ENCODE data around the gene LRSAM1.

Gene LRSAM1

GRCh38 chr9:127450830-127451607 is at the start of gene LRSAM1, which contains the start of gene RPL12:
Gene LRSAM1 (plus strand): TSS chr9:127451510. CDS start chr9:127454528, 3,018 bp downstream.
Gene RPL12 (minus strand): TSS chr9:127451406. CDS start chr9:127451317, 89 bp downstream.
- DNase-seq, result peak; percentile 96

- DNase-seq, result no peak
Measured at GRCh38 chr9:127402401-127403090, 48.8 kb upstream of the LRSAM1 start.

GRCh38 chr9:127403507-127404192 is 47.7 kb upstream of the LRSAM1 start:
- no peak for DNase-seq

DNA sequence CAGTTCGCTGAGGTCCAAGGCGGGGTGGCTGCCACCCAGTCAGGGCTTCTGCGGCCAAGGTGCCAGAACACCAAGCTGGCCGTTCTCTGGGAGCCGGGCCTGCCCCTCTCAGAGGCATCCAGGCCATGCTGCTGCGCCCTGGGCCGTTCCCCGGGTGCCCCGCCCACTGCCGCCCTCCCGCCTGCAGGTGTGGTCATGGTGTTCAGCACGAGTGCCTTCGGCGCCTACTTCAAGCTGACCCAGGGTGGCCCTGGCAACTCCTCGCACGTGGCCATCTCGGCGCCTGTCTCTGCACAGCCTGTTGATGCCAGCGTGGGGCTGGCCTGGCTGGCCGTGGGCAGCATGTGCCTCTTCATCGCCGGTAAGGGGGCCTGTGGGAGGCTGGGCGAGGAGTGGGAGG is 46.7 kb upstream of the LRSAM1 start:
- DNase-seq, result no peak

- no peak for DNase-seq
Measured at GRCh38 chr9:127405344-127406125, 45.8 kb upstream of the LRSAM1 start.

- DNase-seq, result no peak
Measured at GRCh38 chr9:127406799-127407491, 44.4 kb upstream of the LRSAM1 start.

GRCh38 chr9:127407492-127407843 is 43.8 kb upstream of the LRSAM1 start:
- DNase-seq, result no peak

- peak; percentile 18 for DNase-seq
Measured at GRCh38 chr9:127411122-127411521, 40.2 kb upstream of the LRSAM1 start.

DNA sequence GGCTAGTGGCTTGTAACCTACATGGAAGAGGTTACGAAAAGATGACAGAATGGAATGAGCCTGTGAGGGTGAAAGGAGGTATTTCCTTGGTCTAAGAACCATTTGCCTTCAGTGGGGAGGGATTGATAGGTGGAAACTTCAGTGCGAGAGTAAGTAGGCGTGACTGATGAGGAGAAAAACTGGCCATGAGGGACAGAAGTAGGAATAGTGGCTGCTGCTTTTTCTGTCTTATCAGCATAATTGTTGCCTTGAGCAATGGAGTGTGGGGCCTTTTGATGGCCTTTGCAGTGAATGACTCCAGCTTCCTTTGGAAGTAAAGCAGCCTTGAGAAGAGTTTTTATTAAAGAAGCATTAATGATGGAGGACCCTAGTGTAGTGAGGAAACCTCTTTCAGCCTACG is 36.2 kb upstream of the LRSAM1 start:
- DNase-seq, result no peak

DNA sequence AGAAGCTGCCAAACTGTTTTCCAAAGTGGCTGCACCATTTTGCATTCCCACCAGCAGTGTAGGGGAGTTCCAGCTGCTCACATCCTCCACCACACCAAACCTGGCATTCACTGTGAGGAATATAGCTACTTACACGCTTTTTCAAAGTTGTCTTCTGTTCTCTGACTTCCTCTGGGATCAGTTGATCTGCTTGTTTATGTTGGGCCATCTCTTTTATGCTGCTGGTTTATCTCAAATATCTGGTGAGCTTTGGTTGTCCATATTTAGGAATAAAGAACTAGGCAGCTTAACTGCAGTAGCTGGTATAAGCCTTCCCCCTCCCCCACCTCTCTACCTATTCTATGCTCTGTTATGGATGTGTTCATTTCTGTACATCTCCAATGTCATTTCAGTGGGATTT is 35.7 kb upstream of the LRSAM1 start:
- DNase-seq, result no peak

GRCh38 chr9:127417131-127418036 is 33.9 kb upstream of the LRSAM1 start:
- DNase-seq, result no peak

DNA sequence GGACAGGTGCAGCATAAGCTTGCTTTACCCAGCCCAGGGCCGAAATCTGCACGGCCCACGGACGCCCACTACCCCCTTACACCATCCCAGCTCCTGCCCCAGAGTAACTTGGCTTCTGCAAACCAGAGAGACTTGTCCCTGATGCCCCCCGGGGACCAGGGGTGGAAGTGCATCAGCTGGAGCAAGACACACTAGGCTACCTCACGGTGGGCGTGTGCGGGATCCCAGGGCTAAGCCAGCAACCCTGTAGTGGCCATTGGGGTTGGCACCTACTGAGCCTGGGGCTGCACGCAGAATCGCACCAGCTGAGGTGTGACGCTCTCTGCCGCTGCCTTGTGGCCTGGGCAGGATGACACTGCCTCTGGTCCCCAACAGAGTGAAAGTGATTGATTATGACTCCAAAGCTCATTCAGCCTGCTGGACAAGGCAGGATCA is 33.3 kb upstream of the LRSAM1 start:
- peak; percentile 60 for DNase-seq

GRCh38 chr9:127419348-127419747 is 32.0 kb upstream of the LRSAM1 start:
- no peak for DNase-seq

GRCh38 chr9:127421057-127421456 is 30.3 kb upstream of the LRSAM1 start:
- DNase-seq, result no peak

- DNase-seq, result no peak
Measured at GRCh38 chr9:127422133-127422782, 29.1 kb upstream of the LRSAM1 start.

GRCh38 chr9:127422787-127423186 is 28.5 kb upstream of the LRSAM1 start:
- DNase-seq, result no peak

DNA sequence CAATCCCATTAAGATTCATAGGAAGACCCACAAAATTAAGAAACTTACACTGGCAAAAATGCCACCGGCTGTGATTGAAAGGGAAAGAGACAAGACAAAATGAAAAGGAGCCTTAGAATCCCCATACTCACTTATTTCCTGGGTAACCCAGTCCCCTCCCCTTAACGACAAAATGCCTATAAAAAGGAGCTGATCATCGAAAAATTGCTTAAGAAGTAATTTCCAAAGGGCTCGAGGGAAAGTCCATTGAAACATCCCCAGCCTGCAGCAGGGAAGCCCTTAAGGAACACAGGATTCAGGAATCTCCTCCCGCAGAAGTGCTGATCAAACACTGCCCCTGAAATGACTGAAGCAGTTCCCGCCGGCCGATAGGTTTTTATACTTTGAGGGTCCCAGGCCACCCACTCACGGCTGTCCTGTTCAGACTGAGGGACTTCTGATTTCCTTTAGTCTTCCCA is 27.8 kb upstream of the LRSAM1 start:
- DNase-seq, result no peak

GRCh38 chr9:127423934-127424675 is 27.2 kb upstream of the LRSAM1 start, which contains the start of gene ZNF79:
Gene ZNF79 (plus strand): TSS chr9:127424382. CDS start chr9:127424788, 406 bp downstream.
- DNase-seq, result peak; percentile 93

GRCh38 chr9:127424676-127424999 is 26.7 kb upstream of the LRSAM1 start:
- peak; percentile 58 for DNase-seq

- DNase-seq, result no peak
Measured at GRCh38 chr9:127426756-127427155, 24.6 kb upstream of the LRSAM1 start.

Measured in OCI-M1 (cell line).